NCI-H146 (cell line): ENCODE measurements around the gene SWT1.
"Not testable (repeated sequence)": the region's sequence is repeated elsewhere in the genome, so short reads cannot be mapped to it uniquely, and the experiment has no call there.

ENCODE experiments used
- DNase-seq: peaks from one replicate; lab custom pipeline; 2025; lab: John Stamatoyannopoulos, UW

SWT1 gene

DNA sequence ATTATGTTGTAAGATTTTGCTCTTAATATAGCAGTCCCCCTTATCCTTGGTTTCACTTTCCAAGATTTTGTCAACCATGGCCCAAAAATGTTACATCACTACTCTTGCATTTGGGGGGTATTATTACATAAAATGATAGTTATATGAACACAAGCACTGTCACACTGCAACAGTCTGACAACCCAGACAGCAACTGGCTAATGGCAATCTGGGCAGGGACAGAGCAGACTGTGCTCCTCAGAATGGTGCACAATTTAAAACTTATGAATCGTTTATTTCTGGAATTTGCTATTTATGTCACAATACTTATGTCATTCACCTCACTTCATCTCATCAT, 162.1 kb downstream of the SWT1 start:
- no peak for DNase-seq

- DNase-seq: not testable (repeated sequence)
These were observed 164.1 kb downstream of the SWT1 start for GRCh38 chr1:185321104-185321503.

- not testable (repeated sequence) for DNase-seq
These were observed 164.8 kb downstream of the SWT1 start for GRCh38 chr1:185321653-185322221.

DNA sequence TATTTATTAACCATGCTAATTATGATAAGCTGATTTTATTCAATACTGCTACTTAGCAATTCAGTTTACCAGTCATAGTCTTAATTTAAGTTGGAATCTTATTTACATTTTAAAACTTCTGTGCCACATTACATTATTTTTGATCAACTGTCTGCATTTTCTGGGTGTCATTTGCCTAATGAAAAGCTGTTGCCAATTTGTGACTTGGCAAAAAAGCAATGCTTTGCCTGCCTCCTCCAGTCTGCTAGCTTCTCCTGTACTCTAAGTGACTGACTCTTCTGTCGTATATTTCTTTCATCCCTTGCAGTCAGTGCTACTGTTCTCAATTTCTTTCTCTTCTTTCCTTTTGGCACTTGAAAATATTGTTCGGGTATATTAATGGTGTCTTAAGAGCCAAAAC, 165.7 kb downstream of the SWT1 start:
- no peak for DNase-seq

- no peak for DNase-seq
These were observed 167.2 kb downstream of the SWT1 start for GRCh38 chr1:185324118-185324517.

GRCh38 chr1:185325413-185325812, 168.4 kb downstream of the SWT1 start:
- DNase-seq: no peak

DNA sequence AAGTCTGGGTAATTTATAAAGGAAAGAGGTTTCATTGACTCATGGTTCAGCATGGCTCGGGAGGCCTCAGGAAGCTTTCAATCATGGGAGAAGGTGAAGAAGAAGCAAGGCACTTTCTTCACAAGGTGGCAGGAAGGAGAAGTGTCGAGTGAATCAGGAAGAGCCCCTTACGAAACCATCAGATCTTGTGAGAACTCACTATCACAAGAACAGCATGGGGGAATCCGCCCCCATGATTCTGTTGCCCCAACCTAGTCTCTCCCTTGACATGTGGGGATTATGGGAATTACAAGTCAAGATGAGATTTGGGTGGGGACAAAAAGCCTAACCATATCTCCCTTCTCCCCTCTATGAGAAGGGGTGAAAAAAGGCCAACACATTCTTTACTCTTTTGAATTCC, 171.3 kb downstream of the SWT1 start:
- DNase-seq: no peak

- DNase-seq: no peak
These were observed 177.2 kb downstream of the SWT1 start for GRCh38 chr1:185334182-185334581.

DNA sequence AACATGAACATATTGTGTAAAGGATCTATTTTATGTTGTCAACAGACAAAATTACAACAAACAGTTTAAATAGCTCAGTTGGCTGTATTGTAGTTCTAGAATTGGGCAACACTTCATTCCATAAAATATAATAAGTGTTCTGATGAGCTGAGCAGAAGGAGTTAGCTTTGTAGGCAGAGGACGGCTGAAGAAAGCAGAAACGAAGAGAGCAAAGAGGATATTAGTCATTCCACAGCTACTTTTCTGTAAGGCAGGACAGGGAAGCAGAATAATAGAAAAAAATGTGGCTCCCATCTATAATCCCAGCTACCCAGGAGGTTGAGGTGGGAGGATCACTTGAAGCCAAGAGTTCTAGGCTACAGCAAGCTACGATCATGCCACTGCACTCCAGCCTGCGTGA, 180.3 kb downstream of the SWT1 start:
- DNase-seq: no peak

DNA sequence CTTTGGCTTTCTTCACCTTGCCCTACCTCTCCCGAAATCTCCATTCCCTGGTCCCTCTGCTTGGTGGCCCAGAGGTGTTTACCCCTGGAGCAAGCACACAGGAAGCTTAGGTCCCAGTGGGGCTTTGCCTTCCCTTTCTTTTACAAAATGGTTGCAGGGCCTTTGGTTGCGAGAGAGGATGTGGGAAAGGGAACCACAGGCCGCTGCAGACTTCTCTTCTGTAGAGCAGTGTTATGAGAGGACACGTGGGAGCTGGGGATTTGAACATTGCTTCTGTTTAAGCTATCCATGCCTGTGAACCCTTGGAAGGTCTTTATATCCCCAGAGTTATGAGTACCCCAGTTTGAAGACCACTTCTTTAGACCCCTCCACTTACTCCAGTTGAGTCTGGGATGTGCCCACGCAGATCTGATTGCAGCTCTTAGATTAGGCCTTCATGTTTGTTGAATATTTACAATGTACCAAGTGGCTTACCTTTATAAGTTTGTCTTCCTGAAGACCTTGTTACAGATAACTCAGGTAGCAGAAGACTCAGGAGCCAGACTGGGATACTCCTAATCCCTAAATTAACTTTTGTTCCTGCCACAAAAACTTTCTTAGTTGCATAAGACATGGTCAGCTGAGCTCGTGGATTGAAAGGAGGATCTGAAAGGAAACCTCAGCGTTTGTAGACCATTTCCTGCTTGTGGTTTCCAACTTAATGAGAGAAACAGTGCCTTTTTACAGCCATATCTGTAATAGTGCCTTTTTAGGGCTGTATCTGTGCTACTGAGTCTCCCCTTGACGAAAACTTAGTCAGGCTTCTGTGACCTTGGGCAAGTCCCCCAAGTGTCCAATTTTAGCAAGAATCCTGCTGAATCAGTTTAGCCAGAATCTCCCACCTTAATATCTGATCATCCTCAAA, 182.0 kb downstream of the SWT1 start:
- DNase-seq: no peak

DNA sequence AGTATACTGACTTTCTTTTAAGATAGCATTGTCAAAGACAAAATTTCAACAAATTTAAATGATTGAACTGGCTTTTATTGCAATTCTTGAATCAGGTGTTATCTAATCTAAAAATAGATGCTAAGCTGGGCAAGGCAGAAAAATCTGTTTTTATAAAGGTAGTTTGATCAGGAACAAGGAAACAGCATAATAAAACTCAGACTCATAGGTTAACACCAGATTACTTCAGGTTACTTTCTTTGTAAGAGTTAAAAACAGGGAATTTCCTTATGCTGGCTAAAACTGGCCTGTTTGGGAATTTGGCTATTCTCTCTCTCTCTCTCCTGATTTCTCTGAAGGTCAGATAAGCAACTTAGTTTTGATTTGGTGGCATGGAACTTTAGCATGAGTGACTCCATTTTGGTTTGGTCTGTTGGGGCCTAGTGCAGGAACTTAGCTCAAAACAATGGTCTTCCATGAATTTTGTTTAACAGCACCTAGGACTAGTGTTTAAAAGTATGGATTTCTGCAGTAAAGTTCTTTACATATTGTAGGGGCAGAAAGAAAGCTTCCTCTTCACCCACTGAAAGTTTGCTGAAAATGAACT, 184.3 kb downstream of the SWT1 start:
- DNase-seq: no peak
